ENCODE results near the gene GPT2.

GPT2 gene

DNA sequence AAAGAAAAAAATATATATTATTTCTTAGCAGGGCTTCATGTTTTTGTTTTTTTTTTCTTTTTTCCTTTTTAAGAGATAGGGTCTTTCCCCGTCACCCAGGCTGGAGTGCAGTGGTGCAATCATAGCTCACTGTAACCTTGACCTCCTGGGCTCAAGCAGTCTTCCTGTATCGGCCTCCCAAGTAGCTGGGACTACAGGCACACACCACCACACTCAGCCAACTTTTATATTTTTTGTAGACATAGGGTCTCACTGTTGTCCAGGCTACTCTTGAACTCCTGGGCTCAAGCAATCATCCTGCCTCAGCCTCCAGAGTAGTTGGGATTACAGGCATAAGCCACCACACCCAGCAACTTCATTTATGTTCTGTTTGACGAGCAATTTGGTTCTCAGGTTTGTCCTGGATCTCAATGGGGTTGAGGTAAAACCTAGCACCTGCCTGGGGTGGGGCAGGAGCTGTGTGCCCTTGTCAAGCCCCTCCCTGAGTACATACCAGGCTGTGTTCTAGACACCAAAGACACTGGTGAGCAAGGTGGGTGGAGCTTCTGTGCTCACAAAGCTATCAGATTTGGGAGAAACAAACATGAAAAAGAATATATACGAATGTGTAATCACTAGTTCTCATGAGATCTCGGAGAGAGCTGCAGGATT lies 19.2 kb downstream of the GPT2 start:
- no peak for ATAC-seq
- TF ChIP-seq, protein P1, sequence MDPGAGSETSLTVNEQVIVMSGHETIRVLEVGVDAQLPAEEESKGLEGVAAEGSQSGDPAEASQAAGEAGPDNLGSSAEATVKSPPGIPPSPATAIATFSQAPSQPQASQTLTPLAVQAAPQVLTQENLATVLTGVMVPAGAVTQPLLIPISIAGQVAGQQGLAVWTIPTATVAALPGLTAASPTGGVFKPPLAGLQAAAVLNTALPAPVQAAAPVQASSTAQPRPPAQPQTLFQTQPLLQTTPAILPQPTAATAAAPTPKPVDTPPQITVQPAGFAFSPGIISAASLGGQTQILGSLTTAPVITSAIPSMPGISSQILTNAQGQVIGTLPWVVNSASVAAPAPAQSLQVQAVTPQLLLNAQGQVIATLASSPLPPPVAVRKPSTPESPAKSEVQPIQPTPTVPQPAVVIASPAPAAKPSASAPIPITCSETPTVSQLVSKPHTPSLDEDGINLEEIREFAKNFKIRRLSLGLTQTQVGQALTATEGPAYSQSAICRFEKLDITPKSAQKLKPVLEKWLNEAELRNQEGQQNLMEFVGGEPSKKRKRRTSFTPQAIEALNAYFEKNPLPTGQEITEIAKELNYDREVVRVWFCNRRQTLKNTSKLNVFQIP (CRISPR knock-in tag; IDR thresholded peaks at IDR 0.05; ENCODE audit: borderline replicate concordance, low read depth): no peak
- TF ChIP-seq GLIS3 (CRISPR knock-in tag; IDR thresholded peaks at IDR 0.05) (no peak), ARNTL (CRISPR knock-in tag; IDR thresholded peaks at IDR 0.05; ENCODE audit: borderline replicate concordance, low read depth) (no peak), OSR1 (CRISPR knock-in tag; IDR thresholded peaks at IDR 0.05) (no peak), ZFP30 (CRISPR knock-in tag; IDR thresholded peaks at IDR 0.05) (no peak), ESRRG (CRISPR knock-in tag; IDR thresholded peaks at IDR 0.05) (no peak), ZFP3 (CRISPR knock-in tag; IDR thresholded peaks at IDR 0.05) (no peak), PPARA (CRISPR knock-in tag; IDR thresholded peaks at IDR 0.05; ENCODE audit: borderline replicate concordance) (no peak), ZNF565 (CRISPR knock-in tag; conservative IDR thresholded peaks at IDR 0.05; ENCODE audit: low read depth) (no peak), SNAI2 (CRISPR knock-in tag; IDR thresholded peaks at IDR 0.05) (no peak), ZNF70 (CRISPR knock-in tag; IDR thresholded peaks at IDR 0.05) (no peak), ZNF8 (CRISPR knock-in tag; IDR thresholded peaks at IDR 0.05) (no peak), ZC3H10 (CRISPR knock-in tag; IDR thresholded peaks at IDR 0.05) (no peak), ISL1 (CRISPR knock-in tag; IDR thresholded peaks at IDR 0.05) (no peak), TOX (CRISPR knock-in tag; IDR thresholded peaks at IDR 0.05; ENCODE audit: borderline replicate concordance) (no peak), BACH2 (CRISPR knock-in tag; IDR thresholded peaks at IDR 0.05; ENCODE audit: borderline replicate concordance) (no peak), RARB (CRISPR knock-in tag; IDR thresholded peaks at IDR 0.05) (no peak)
- TF ChIP-seq, protein P2, sequence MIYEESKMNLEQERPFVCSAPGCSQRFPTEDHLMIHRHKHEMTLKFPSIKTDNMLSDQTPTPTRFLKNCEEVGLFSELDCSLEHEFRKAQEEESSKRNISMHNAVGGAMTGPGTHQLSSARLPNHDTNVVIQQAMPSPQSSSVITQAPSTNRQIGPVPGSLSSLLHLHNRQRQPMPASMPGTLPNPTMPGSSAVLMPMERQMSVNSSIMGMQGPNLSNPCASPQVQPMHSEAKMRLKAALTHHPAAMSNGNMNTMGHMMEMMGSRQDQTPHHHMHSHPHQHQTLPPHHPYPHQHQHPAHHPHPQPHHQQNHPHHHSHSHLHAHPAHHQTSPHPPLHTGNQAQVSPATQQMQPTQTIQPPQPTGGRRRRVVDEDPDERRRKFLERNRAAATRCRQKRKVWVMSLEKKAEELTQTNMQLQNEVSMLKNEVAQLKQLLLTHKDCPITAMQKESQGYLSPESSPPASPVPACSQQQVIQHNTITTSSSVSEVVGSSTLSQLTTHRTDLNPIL (CRISPR knock-in tag; IDR thresholded peaks at IDR 0.05; ENCODE audit: low read depth): no peak
- TF ChIP-seq, protein P3, sequence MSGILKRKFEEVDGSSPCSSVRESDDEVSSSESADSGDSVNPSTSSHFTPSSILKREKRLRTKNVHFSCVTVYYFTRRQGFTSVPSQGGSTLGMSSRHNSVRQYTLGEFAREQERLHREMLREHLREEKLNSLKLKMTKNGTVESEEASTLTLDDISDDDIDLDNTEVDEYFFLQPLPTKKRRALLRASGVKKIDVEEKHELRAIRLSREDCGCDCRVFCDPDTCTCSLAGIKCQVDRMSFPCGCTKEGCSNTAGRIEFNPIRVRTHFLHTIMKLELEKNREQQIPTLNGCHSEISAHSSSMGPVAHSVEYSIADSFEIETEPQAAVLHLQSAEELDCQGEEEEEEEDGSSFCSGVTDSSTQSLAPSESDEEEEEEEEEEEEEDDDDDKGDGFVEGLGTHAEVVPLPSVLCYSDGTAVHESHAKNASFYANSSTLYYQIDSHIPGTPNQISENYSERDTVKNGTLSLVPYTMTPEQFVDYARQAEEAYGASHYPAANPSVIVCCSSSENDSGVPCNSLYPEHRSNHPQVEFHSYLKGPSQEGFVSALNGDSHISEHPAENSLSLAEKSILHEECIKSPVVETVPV (CRISPR knock-in tag; IDR thresholded peaks at IDR 0.05): no peak

DNA sequence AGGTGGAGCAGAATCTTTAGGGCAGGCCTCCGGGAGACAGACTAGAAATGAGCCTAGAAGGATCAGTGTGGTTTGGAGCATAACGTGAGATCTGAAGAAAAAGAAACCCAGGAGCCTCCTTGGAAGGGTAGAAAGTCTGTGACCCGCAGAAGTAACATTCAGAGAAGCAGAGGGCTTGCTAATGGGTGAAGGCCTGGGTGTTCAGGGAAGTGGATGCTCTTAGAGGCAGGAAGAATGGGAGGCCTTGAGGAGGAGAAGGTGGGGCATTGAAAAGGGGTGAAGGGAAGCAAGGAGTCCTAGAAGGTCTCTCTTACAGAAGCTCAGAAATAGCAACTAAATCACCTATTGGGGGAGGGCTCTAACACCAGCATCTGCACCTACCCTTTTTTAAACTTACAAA lies 20.3 kb downstream of the GPT2 start:
- TF ChIP-seq ZNF8 (CRISPR knock-in tag; IDR thresholded peaks at IDR 0.05): no peak
- TF ChIP-seq ISL1 (CRISPR knock-in tag; IDR thresholded peaks at IDR 0.05): no peak
- no peak for TF ChIP-seq SNAI2 (CRISPR knock-in tag; IDR thresholded peaks at IDR 0.05)
- ATAC-seq: no peak

DNA sequence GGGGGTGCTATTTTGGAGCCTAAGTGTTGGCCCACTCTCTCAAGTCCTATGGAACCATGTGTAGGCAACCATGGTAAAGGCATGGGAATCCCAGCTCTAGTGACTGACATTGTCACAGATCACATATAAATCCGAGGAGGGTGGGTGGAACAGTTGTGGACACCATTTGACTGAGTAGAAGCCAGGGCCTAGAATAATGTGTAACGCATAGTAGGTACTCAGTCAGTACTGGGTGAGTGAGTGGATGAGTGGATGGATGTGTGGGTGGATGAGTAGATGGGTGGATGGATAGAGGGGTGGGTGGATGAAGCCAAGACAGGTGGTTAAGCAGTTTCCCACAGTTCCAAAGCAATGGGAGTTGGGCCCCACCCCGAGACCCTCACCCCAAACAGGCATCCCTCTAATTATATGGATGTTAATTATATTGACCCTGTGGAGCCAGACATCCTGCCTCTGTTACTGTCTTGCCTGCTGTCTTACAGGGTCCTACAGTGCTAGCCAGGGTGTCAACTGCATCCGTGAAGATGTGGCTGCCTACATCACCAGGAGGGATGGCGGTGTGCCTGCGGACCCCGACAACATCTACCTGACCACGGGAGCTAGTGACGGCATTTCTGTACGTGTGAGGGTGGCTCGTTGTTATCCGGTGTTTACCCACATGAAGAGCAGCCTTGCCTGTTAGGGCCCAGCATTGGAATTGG lies 22.3 kb downstream of the GPT2 start:
- ATAC-seq: no peak
- TF ChIP-seq ZC3H10 (CRISPR knock-in tag; IDR thresholded peaks at IDR 0.05): no peak
- no peak for TF ChIP-seq ARNTL (CRISPR knock-in tag; IDR thresholded peaks at IDR 0.05; ENCODE audit: borderline replicate concordance, low read depth)
- TF ChIP-seq, protein P2 (CRISPR knock-in tag; IDR thresholded peaks at IDR 0.05; ENCODE audit: low read depth): no peak
- TF ChIP-seq OSR1 (CRISPR knock-in tag; IDR thresholded peaks at IDR 0.05): no peak
- no peak for TF ChIP-seq ZNF8 (CRISPR knock-in tag; IDR thresholded peaks at IDR 0.05)
- no peak for TF ChIP-seq SNAI2 (CRISPR knock-in tag; IDR thresholded peaks at IDR 0.05)

DNA sequence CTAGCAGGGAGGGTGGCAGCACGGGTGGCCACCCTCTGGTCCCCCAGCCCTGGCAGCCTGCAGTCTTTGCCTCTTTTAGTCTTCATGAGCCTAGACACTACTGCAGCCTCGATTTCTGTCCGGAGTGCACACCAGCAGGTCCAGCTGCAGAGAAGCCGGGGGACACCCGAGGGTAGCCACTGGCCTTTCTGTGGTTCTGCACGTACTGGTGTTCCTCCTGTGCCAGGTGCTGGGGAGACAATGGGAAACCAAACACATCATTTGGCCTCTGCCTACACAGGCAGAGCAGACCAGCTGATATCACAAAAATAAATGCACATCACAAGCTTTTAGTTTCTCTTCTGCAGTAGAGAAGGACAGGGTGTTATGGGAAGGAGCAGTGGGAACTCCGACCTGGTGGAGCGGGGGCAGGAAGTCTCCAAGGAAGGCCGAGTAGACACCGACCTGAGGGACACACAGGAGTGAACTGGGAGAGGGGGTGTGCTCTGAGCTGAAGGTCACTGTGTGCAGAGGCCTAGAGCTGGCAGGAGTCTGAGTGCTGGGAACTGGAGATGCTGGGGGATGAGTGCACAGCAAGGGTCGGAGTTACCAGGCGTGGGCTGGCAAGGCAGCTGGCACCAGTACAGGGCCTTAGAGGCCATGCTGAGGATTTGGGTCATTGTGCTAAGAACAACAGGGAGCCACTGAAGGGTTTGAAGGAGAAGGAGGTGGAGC lies 23.1 kb downstream of the GPT2 start:
- no peak for TF ChIP-seq ESRRG (CRISPR knock-in tag; IDR thresholded peaks at IDR 0.05)
- TF ChIP-seq ZFP30 (CRISPR knock-in tag; IDR thresholded peaks at IDR 0.05): no peak
- no peak for TF ChIP-seq ZC3H10 (CRISPR knock-in tag; IDR thresholded peaks at IDR 0.05)
- no peak for ATAC-seq
